WTC11 (cell line): Measurements from ENCODE around the gene ZSCAN25. TPM values are rescaled to one million over a fixed set of nuclear protein-coding genes. Genes with fewer than 3 reads are reported as not detected.

Source experiments
- ETV6 ChIP-seq: sonication (generic); formaldehyde crosslinking; IDR thresholded peaks from 2 replicates; pipeline ENCODE4 v1.8.1; 2022; ENCODE audit warnings: mild to moderate bottlenecking, missing genetic modification reagents
- FOXK1 ChIP-seq: sonication (generic); formaldehyde crosslinking; IDR thresholded peaks from 2 replicates; pipeline ENCODE4 v1.8.0; 2022; ENCODE audit warnings: mild to moderate bottlenecking, moderate library complexity, missing genetic modification reagents
- GRHL2 ChIP-seq: fragments of 250-450 bp; sonication (Bioruptor Pico); IDR thresholded peaks from 2 replicates; pipeline ENCODE4 v1.8.0; 2022; ENCODE audit warnings: mild to moderate bottlenecking, moderate library complexity; ENCODE audit not compliant: insufficient replicate concordance, severe bottlenecking
- KAT7 ChIP-seq: sonication (generic); formaldehyde crosslinking; IDR thresholded peaks from 2 replicates; pipeline ENCODE4 v1.8.1; 2023; ENCODE audit warnings: missing genetic modification reagents, mild to moderate bottlenecking, borderline replicate concordance
- NFE2L1 ChIP-seq: sonication (generic); formaldehyde crosslinking; IDR thresholded peaks from 2 replicates; pipeline ENCODE4 v1.8.1; 2023; ENCODE audit warnings: missing genetic modification reagents
- NR3C1 ChIP-seq: sonication (generic); formaldehyde crosslinking; conservative IDR thresholded peaks from 2 replicates; pipeline ENCODE4 v1.8.1; 2023; ENCODE audit warnings: low read depth, mild to moderate bottlenecking, missing genetic modification reagents
- SOX15 ChIP-seq: fragments of 250-450 bp; sonication (Bioruptor Pico); IDR thresholded peaks from 2 replicates; pipeline ENCODE4 v1.9.0; 2021; ENCODE audit warnings: mild to moderate bottlenecking
- SP1 ChIP-seq: sonication (generic); formaldehyde crosslinking; conservative IDR thresholded peaks from 2 replicates; pipeline ENCODE4 v1.8.1; 2022; ENCODE audit warnings: missing genetic modification reagents
- ZNF121 ChIP-seq: sonication (generic); formaldehyde crosslinking; IDR thresholded peaks from 2 replicates; pipeline ENCODE4 v1.8.0; 2023; ENCODE audit warnings: missing genetic modification reagents
- ZNF263 ChIP-seq: sonication (generic); formaldehyde crosslinking; IDR thresholded peaks from 2 replicates; pipeline ENCODE4 v1.8.1; 2022; ENCODE audit warnings: low read depth, mild to moderate bottlenecking, moderate library complexity, missing genetic modification reagents
- ZNF317 ChIP-seq: sonication (generic); formaldehyde crosslinking; IDR thresholded peaks from 2 replicates; pipeline ENCODE4 v1.8.1; 2023; ENCODE audit warnings: low read depth, mild to moderate bottlenecking, moderate library complexity, missing genetic modification reagents, borderline replicate concordance
- ZNF396 ChIP-seq: fragments of 250-450 bp; sonication (Bioruptor Pico); IDR thresholded peaks from 2 replicates; pipeline ENCODE4 v1.8.0; 2021; ENCODE audit warnings: mild to moderate bottlenecking, moderate library complexity, borderline replicate concordance
- ZNF416 ChIP-seq: fragments of 250-450 bp; sonication (Bioruptor Pico); IDR thresholded peaks from 2 replicates; pipeline ENCODE4 v1.9.0; 2021; ENCODE audit warnings: mild to moderate bottlenecking, inconsistent platforms
- total RNA-seq: library from RNA; stranded (reverse); gene quantifications from 3 replicates; pipeline ENCODE4 v1.2.3, GENCODE V29; 2021
- TF ChIP-seq, protein P1 (sequence below): fragments of 250-450 bp; sonication (Bioruptor Pico); IDR thresholded peaks from 2 replicates; pipeline ENCODE4 v1.9.0; 2021; ENCODE audit warnings: mild to moderate bottlenecking, borderline replicate concordance
- TF ChIP-seq, protein P2 (sequence below): sonication (generic); formaldehyde crosslinking; IDR thresholded peaks from 2 replicates; pipeline ENCODE4 v1.8.0; 2023; ENCODE audit warnings: missing genetic modification reagents, mild to moderate bottlenecking, borderline replicate concordance
- TF ChIP-seq, protein P3 (sequence below): sonication (generic); formaldehyde crosslinking; IDR thresholded peaks from 2 replicates; pipeline ENCODE4 v1.8.1; 2022; ENCODE audit warnings: mild to moderate bottlenecking, moderate library complexity, missing genetic modification reagents
- TF ChIP-seq, protein P4 (sequence below): fragments of 250-450 bp; sonication (Bioruptor Pico); IDR thresholded peaks from 2 replicates; pipeline ENCODE4 v1.9.0; 2021; ENCODE audit warnings: mild to moderate bottlenecking
- TF ChIP-seq, protein P5 (sequence below): sonication (generic); formaldehyde crosslinking; IDR thresholded peaks from 2 replicates; pipeline ENCODE4 v1.8.0; 2023; ENCODE audit warnings: missing genetic modification reagents
- TF ChIP-seq, protein P6 (sequence below): sonication (generic); formaldehyde crosslinking; IDR thresholded peaks from 2 replicates; pipeline ENCODE4 v1.8.0; 2023; ENCODE audit warnings: mild to moderate bottlenecking, missing genetic modification reagents
- TF ChIP-seq, protein P7 (sequence below): sonication (generic); formaldehyde crosslinking; IDR thresholded peaks from 2 replicates; pipeline ENCODE4 v1.8.1; 2023; ENCODE audit warnings: mild to moderate bottlenecking, missing genetic modification reagents, moderate library complexity
- TF ChIP-seq, protein P8 (sequence below): sonication (generic); formaldehyde crosslinking; IDR thresholded peaks from 2 replicates; pipeline ENCODE4 v1.8.0; 2022; ENCODE audit warnings: mild to moderate bottlenecking, missing genetic modification reagents
- TF ChIP-seq, protein P9 (sequence below): sonication (generic); formaldehyde crosslinking; conservative IDR thresholded peaks from 2 replicates; pipeline ENCODE4 v1.8.1; 2022; ENCODE audit warnings: mild to moderate bottlenecking, missing genetic modification reagents

Gene ZSCAN25
- total RNA-seq, 1 experiment from 2014 or later, result 20.1 TPM

DNA sequence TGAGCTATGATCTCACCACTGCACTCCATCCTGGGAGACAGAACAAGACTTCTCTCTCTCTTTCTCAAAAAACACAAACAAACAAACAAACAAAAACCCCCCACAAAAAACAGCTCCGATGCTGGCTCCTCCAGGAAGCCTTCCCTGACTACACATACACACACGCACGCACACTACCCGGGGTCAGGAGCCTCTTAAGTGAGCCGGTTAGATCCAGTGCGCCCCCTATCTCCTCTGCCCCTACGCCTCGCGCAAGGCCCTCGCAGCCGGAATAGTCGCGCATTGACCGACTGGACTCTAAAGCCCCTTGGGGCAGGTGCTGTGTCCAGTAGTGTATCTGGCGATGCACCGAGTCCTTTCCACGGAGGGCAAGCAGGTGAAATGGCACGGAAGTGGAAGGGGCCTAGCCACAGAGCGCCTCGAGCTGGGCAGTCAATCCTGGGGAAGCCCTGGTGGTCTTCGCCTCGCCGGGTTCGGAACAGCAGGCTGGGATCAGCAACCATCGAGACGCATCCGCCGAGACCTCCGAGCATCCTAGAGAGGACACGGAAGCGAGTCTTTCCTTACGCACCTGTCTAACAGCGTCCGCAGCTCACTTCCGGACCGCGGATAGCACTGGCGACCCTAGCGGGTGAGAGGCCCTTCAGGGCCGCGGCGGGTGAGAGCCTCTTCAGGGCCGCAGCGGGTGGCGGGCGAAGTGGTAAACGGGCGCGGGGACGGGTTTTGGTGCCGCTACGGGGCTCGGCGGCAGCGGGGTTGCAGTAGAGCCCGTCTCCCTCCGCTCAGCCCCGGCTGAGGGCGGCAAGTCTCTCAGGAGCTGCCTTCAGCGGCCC is at the start of gene ZSCAN25 (continued):
- TF ChIP-seq, protein P1, sequence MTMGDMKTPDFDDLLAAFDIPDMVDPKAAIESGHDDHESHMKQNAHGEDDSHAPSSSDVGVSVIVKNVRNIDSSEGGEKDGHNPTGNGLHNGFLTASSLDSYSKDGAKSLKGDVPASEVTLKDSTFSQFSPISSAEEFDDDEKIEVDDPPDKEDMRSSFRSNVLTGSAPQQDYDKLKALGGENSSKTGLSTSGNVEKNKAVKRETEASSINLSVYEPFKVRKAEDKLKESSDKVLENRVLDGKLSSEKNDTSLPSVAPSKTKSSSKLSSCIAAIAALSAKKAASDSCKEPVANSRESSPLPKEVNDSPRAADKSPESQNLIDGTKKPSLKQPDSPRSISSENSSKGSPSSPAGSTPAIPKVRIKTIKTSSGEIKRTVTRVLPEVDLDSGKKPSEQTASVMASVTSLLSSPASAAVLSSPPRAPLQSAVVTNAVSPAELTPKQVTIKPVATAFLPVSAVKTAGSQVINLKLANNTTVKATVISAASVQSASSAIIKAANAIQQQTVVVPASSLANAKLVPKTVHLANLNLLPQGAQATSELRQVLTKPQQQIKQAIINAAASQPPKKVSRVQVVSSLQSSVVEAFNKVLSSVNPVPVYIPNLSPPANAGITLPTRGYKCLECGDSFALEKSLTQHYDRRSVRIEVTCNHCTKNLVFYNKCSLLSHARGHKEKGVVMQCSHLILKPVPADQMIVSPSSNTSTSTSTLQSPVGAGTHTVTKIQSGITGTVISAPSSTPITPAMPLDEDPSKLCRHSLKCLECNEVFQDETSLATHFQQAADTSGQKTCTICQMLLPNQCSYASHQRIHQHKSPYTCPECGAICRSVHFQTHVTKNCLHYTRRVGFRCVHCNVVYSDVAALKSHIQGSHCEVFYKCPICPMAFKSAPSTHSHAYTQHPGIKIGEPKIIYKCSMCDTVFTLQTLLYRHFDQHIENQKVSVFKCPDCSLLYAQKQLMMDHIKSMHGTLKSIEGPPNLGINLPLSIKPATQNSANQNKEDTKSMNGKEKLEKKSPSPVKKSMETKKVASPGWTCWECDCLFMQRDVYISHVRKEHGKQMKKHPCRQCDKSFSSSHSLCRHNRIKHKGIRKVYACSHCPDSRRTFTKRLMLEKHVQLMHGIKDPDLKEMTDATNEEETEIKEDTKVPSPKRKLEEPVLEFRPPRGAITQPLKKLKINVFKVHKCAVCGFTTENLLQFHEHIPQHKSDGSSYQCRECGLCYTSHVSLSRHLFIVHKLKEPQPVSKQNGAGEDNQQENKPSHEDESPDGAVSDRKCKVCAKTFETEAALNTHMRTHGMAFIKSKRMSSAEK (CRISPR knock-in tag), result no peak
- peak; percentile 60; the same call in 1 of the 2 replicates for TF ChIP-seq ZNF317 (CRISPR knock-in tag)
- TF ChIP-seq ZNF263 (CRISPR knock-in tag), result no peak
- TF ChIP-seq, protein P2, sequence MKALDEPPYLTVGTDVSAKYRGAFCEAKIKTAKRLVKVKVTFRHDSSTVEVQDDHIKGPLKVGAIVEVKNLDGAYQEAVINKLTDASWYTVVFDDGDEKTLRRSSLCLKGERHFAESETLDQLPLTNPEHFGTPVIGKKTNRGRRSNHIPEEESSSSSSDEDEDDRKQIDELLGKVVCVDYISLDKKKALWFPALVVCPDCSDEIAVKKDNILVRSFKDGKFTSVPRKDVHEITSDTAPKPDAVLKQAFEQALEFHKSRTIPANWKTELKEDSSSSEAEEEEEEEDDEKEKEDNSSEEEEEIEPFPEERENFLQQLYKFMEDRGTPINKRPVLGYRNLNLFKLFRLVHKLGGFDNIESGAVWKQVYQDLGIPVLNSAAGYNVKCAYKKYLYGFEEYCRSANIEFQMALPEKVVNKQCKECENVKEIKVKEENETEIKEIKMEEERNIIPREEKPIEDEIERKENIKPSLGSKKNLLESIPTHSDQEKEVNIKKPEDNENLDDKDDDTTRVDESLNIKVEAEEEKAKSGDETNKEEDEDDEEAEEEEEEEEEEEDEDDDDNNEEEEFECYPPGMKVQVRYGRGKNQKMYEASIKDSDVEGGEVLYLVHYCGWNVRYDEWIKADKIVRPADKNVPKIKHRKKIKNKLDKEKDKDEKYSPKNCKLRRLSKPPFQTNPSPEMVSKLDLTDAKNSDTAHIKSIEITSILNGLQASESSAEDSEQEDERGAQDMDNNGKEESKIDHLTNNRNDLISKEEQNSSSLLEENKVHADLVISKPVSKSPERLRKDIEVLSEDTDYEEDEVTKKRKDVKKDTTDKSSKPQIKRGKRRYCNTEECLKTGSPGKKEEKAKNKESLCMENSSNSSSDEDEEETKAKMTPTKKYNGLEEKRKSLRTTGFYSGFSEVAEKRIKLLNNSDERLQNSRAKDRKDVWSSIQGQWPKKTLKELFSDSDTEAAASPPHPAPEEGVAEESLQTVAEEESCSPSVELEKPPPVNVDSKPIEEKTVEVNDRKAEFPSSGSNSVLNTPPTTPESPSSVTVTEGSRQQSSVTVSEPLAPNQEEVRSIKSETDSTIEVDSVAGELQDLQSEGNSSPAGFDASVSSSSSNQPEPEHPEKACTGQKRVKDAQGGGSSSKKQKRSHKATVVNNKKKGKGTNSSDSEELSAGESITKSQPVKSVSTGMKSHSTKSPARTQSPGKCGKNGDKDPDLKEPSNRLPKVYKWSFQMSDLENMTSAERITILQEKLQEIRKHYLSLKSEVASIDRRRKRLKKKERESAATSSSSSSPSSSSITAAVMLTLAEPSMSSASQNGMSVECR (CRISPR knock-in tag), result peak; percentile 97
- TF ChIP-seq ZNF396 (CRISPR knock-in tag), result no peak
- TF ChIP-seq, protein P3, sequence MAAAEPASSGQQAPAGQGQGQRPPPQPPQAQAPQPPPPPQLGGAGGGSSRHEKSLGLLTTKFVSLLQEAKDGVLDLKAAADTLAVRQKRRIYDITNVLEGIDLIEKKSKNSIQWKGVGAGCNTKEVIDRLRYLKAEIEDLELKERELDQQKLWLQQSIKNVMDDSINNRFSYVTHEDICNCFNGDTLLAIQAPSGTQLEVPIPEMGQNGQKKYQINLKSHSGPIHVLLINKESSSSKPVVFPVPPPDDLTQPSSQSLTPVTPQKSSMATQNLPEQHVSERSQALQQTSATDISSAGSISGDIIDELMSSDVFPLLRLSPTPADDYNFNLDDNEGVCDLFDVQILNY (CRISPR knock-in tag), result peak; percentile 73
- TF ChIP-seq, protein P4, sequence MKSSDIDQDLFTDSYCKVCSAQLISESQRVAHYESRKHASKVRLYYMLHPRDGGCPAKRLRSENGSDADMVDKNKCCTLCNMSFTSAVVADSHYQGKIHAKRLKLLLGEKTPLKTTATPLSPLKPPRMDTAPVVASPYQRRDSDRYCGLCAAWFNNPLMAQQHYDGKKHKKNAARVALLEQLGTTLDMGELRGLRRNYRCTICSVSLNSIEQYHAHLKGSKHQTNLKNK (CRISPR knock-in tag), result no peak
- TF ChIP-seq ZNF416, result no peak
- TF ChIP-seq, protein P5, sequence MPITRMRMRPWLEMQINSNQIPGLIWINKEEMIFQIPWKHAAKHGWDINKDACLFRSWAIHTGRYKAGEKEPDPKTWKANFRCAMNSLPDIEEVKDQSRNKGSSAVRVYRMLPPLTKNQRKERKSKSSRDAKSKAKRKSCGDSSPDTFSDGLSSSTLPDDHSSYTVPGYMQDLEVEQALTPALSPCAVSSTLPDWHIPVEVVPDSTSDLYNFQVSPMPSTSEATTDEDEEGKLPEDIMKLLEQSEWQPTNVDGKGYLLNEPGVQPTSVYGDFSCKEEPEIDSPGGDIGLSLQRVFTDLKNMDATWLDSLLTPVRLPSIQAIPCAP, result 0 out of 2 replicates have a peak, but pooled peaks have one; percentile 38
- TF ChIP-seq, protein P6, sequence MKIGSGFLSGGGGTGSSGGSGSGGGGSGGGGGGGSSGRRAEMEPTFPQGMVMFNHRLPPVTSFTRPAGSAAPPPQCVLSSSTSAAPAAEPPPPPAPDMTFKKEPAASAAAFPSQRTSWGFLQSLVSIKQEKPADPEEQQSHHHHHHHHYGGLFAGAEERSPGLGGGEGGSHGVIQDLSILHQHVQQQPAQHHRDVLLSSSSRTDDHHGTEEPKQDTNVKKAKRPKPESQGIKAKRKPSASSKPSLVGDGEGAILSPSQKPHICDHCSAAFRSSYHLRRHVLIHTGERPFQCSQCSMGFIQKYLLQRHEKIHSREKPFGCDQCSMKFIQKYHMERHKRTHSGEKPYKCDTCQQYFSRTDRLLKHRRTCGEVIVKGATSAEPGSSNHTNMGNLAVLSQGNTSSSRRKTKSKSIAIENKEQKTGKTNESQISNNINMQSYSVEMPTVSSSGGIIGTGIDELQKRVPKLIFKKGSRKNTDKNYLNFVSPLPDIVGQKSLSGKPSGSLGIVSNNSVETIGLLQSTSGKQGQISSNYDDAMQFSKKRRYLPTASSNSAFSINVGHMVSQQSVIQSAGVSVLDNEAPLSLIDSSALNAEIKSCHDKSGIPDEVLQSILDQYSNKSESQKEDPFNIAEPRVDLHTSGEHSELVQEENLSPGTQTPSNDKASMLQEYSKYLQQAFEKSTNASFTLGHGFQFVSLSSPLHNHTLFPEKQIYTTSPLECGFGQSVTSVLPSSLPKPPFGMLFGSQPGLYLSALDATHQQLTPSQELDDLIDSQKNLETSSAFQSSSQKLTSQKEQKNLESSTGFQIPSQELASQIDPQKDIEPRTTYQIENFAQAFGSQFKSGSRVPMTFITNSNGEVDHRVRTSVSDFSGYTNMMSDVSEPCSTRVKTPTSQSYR, result peak; percentile 83; the same call in 1 of the 2 replicates
- peak; percentile 88 for TF ChIP-seq SP1
- TF ChIP-seq, protein P7, sequence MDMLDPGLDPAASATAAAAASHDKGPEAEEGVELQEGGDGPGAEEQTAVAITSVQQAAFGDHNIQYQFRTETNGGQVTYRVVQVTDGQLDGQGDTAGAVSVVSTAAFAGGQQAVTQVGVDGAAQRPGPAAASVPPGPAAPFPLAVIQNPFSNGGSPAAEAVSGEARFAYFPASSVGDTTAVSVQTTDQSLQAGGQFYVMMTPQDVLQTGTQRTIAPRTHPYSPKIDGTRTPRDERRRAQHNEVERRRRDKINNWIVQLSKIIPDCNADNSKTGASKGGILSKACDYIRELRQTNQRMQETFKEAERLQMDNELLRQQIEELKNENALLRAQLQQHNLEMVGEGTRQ (CRISPR knock-in tag), result no peak
- TF ChIP-seq SOX15 (CRISPR knock-in tag), result no peak
- TF ChIP-seq NR3C1, result no peak
- peak; percentile 57; the same call in 1 of the 2 replicates for TF ChIP-seq NFE2L1 (CRISPR knock-in tag)
- TF ChIP-seq, protein P8, sequence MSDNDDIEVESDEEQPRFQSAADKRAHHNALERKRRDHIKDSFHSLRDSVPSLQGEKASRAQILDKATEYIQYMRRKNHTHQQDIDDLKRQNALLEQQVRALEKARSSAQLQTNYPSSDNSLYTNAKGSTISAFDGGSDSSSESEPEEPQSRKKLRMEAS (CRISPR knock-in tag), result peak; percentile 92
- TF ChIP-seq, protein P9, sequence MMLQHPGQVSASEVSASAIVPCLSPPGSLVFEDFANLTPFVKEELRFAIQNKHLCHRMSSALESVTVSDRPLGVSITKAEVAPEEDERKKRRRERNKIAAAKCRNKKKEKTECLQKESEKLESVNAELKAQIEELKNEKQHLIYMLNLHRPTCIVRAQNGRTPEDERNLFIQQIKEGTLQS (CRISPR knock-in tag), result no peak
- TF ChIP-seq KAT7, result no peak
- 0 out of 2 replicates have a peak, but pooled peaks have one; percentile 9 for TF ChIP-seq ZNF121 (CRISPR knock-in tag)
- no peak for TF ChIP-seq GRHL2 (CRISPR knock-in tag)
- TF ChIP-seq FOXK1 (CRISPR knock-in tag), result peak; percentile 96
- peak; percentile 52; the same call in 1 of the 2 replicates for TF ChIP-seq ETV6
